OCI-LY3 (cell line): Measurements from ENCODE around the gene CD24.

ENCODE experiments used
- CTCF ChIP-seq: fragments of 200-600, 300-600 bp; sonication (generic); IDR thresholded peaks from 2 replicates; pipeline ENCODE4 v1.5.1; 2014; ENCODE audit warnings: antibody characterized with exemption, low read length, low read depth
- EZH2phosphoT487 ChIP-seq: fragments of 200-600 bp; shearing (Covaris generic); IDR thresholded peaks from 2 replicates; pipeline ENCODE4 v1.6.1; 2018; ENCODE audit warnings: antibody characterized with exemption, mixed run types, low read depth

DNA sequence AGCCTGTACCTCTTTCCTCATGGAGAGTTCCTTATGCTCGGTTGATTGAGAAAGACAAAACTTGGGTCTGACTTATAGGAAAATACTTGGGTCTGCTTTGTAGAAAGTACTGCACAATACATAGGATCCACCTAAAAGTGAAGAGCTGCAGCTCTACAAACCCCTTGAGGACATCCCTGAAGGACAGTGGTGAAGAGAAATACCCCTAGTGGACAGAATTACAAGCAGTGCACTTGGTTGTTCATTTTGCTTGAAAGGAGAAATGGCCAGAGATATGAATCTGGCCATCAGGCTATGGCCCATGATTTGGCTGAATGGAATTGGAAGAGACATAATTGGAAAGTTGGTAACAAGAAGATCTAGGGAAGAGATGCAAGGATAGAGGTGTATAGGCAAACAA lies 8.3 kb downstream of the CD24 start:
- no peak for TF ChIP-seq CTCF
- TF ChIP-seq EZH2phosphoT487: no peak
